CD4-positive, alpha-beta T cell treated with Interleukin-1 beta for 1 hour (primary cell): ENCODE measurements around the gene PRR5L.
"Not testable (repeated sequence)": the region's sequence is repeated elsewhere in the genome, so short reads cannot be mapped to it uniquely, and the experiment has no call there.

Source experiments
- DNase-seq, 2 donors: peaks; one replicate each; pipeline ENCODE4 v3.0.0-alpha.2; 2020 to 2022

Gene PRR5L

GRCh38 chr11:36281850-36282249, 14.2 kb upstream of the PRR5L start:
- DNase-seq = no peak

GRCh38 chr11:36282926-36283325, 13.2 kb upstream of the PRR5L start:
- no peak for DNase-seq

GRCh38 chr11:36288442-36289225, 7.5 kb upstream of the PRR5L start:
- DNase-seq = no peak

- peak; percentile 93 for DNase-seq
Observed at GRCh38 chr11:36289226-36289852, 6.7 kb upstream of the PRR5L start, which contains the start of gene COMMD9. TSS of gene COMMD9 (minus strand) at chr11:36289424. CDS start at chr11:36289412, 12 bp downstream.

GRCh38 chr11:36292311-36292722, 3.8 kb upstream of the PRR5L start:
- DNase-seq = peak in 1 of 2 donors; percentile 69

GRCh38 chr11:36296884-36297543, 926 bp downstream of the PRR5L start:
- DNase-seq = no peak

GRCh38 chr11:36300650-36301049, 4.6 kb downstream of the PRR5L start:
- no peak for DNase-seq

- DNase-seq = no peak
Observed at GRCh38 chr11:36304351-36304750, 8.3 kb downstream of the PRR5L start.

GRCh38 chr11:36305047-36305446, 9.0 kb downstream of the PRR5L start:
- no peak for DNase-seq

GRCh38 chr11:36306888-36307287, 10.8 kb downstream of the PRR5L start:
- peak in 1 of 2 donors; percentile 47 for DNase-seq

- no peak for DNase-seq
Observed at GRCh38 chr11:36308577-36308976, 12.5 kb downstream of the PRR5L start.

- DNase-seq = no peak
Observed at GRCh38 chr11:36309779-36310178, 13.7 kb downstream of the PRR5L start.

GRCh38 chr11:36311926-36312595, 16.0 kb downstream of the PRR5L start:
- DNase-seq = no peak

GRCh38 chr11:36312611-36313472, 16.8 kb downstream of the PRR5L start:
- no peak for DNase-seq

- DNase-seq = no peak
Observed at GRCh38 chr11:36313750-36314433, 17.8 kb downstream of the PRR5L start.

- no peak for DNase-seq
Observed at GRCh38 chr11:36314434-36314767, 18.3 kb downstream of the PRR5L start.

GRCh38 chr11:36316049-36316448, 20.0 kb downstream of the PRR5L start:
- DNase-seq = no peak

- no peak for DNase-seq
Observed at GRCh38 chr11:36317992-36318391, 21.9 kb downstream of the PRR5L start.

GRCh38 chr11:36324956-36325355, 28.9 kb downstream of the PRR5L start:
- DNase-seq = not testable (repeated sequence)

GRCh38 chr11:36325403-36325802, 29.3 kb downstream of the PRR5L start:
- not testable (repeated sequence) for DNase-seq

- no peak for DNase-seq
Observed at GRCh38 chr11:36326524-36327419, 30.7 kb downstream of the PRR5L start.
